PFSK-1 (cell line): ENCODE measurements around the gene EMC8.

Source experiments
- FOXP2 ChIP-seq: optimal IDR thresholded peaks from 2 replicates; pipeline ENCODE3; 2011; ENCODE audit warnings: borderline replicate concordance, control low read depth, inconsistent platforms; ENCODE audit not compliant: insufficient read depth; ENCODE audit errors: extremely low read length, extremely low read depth
- POLR2AphosphoS5 ChIP-seq: IDR thresholded peaks from 2 replicates; pipeline ENCODE4 v1.6.1; 2012; ENCODE audit warnings: low read depth, mild to moderate bottlenecking, control low read depth, low read length, moderate library complexity
- REST ChIP-seq, 2 experiments: IDR thresholded peaks; 2 replicates each; pipeline versions ENCODE4 v1.6.1 to v1.8.0; 2011 to 2012; ENCODE audit warnings: low read depth in 2 of 2, low read length in 2 of 2, control low read depth in 1 of 2, inconsistent platforms in 1 of 2, mild to moderate bottlenecking in 1 of 2, moderate library complexity in 1 of 2; ENCODE audit not compliant: insufficient read depth in 1 of 2
- SIN3A ChIP-seq: IDR thresholded peaks from 2 replicates; pipeline ENCODE4 v1.6.1; 2012; ENCODE audit warnings: mild to moderate bottlenecking, low read length, moderate library complexity, borderline replicate concordance; ENCODE audit not compliant: insufficient read depth
- TAF1 ChIP-seq: IDR thresholded peaks from 2 replicates; pipeline ENCODE4 v1.6.1; 2012; ENCODE audit warnings: low read length, control low read depth, borderline replicate concordance; ENCODE audit not compliant: insufficient read depth

Gene EMC8

GRCh38 chr16:85846461-85846860 lies 47.1 kb upstream of the EMC8 start:
- TF ChIP-seq REST (IDR thresholded peaks at IDR 0.05; ENCODE audit: insufficient read depth in 1 of 2, low read depth in 2 of 2, low read length in 2 of 2) (no peak), SIN3A (no peak), POLR2AphosphoS5 (no peak), TAF1 (no peak), FOXP2 (no peak)

- TF ChIP-seq FOXP2 (no peak), POLR2AphosphoS5 (no peak), SIN3A (no peak), REST (IDR thresholded peaks at IDR 0.05; ENCODE audit: insufficient read depth in 1 of 2, low read depth in 2 of 2, low read length in 2 of 2) (no peak), TAF1 (no peak)
Observed at GRCh38 chr16:85845266-85845665, 45.9 kb upstream of the EMC8 start.

GRCh38 chr16:85844786-85845185 lies 45.4 kb upstream of the EMC8 start:
- TF ChIP-seq REST (IDR thresholded peaks at IDR 0.05; ENCODE audit: insufficient read depth in 1 of 2, low read depth in 2 of 2, low read length in 2 of 2) (no peak), SIN3A (no peak), FOXP2 (no peak), POLR2AphosphoS5 (no peak)

GRCh38 chr16:85844169-85844481 lies 44.8 kb upstream of the EMC8 start:
- TF ChIP-seq SIN3A: no peak
- no peak for TF ChIP-seq FOXP2
- no peak for TF ChIP-seq POLR2AphosphoS5
- no peak for TF ChIP-seq REST (IDR thresholded peaks at IDR 0.05; ENCODE audit: insufficient read depth in 1 of 2, low read depth in 2 of 2, low read length in 2 of 2)

GRCh38 chr16:85843471-85844168 lies 44.3 kb upstream of the EMC8 start:
- TF ChIP-seq FOXP2: no peak
- TF ChIP-seq POLR2AphosphoS5: no peak
- TF ChIP-seq SIN3A: no peak
- no peak for TF ChIP-seq TAF1
- no peak for TF ChIP-seq REST (IDR thresholded peaks at IDR 0.05; ENCODE audit: insufficient read depth in 1 of 2, low read depth in 2 of 2, low read length in 2 of 2)
